ENCODE data around the gene RHOT2. TPM values are rescaled to one million over a fixed set of nuclear protein-coding genes. Genes with fewer than 3 reads are reported as not detected.

RHOT2 gene
- total and polyA plus RNA-seq, 2 donors (not counting 3 experiments of a cell fraction or from before 2014, with no cell fraction given), result 106 to 139 TPM

- peak overlapping the region; percentile 35 for H3K9ac ChIP-seq (replicated peaks; ENCODE audit: extremely low read depth, insufficient read depth, low read length)
- TF ChIP-seq POLR2AphosphoS5 (IDR thresholded peaks at IDR 0.05; ENCODE audit: insufficient read depth, low read depth, low read length), result peak; percentile 16
- TF ChIP-seq FOS (IDR thresholded peaks at IDR 0.05; ENCODE audit: borderline replicate concordance, insufficient read depth, low read length), result no peak
- TF ChIP-seq JUN (IDR thresholded peaks at IDR 0.05; ENCODE audit: borderline replicate concordance, insufficient read depth, insufficient read length, low read depth), result no peak
- TF ChIP-seq CTCF (IDR thresholded peaks at IDR 0.05; ENCODE audit: extremely low read depth in 1 of 2, insufficient read depth in 1 of 2, low read depth in 1 of 2, low read length in 2 of 2), result peak in 1 of 2 donors; percentile 12
- H3K4me1 ChIP-seq (ENCODE audit: control insufficient read depth, extremely low read depth, insufficient read depth, low read length), result peaks cover 19% of the 10 kb centered on the region
- no peak for DNase-seq (ENCODE audit: low read depth, low spot score)
- dilution Hi-C loops (cut with MboI; ENCODE audit: extremely low pct_ligation_motif_present, low sequenced_read_pairs), result no loop called here
- no peaks in the 10 kb centered on the region for H3K9me3 ChIP-seq (replicated peaks; ENCODE audit: control insufficient read depth, insufficient read depth, low read length)
- H3K27ac ChIP-seq (ENCODE audit: insufficient read depth, low read depth, low read length), result no peak overlapping the region
- H3K36me3 ChIP-seq (ENCODE audit: control insufficient read depth in 2 of 2, extremely low read depth in 1 of 2, insufficient read depth in 2 of 2, low read length in 2 of 2), result no peaks in the 10 kb centered on the region
- H2AFZ ChIP-seq (ENCODE audit: low read depth, low read length), result peak overlapping the region; percentile 82
- no peak for FAIRE-seq
- intact Hi-C loops (cut with micrococcal nuclease), result no loop called here
- no peaks in the 10 kb centered on the region for H3K27me3 ChIP-seq (ENCODE audit: control insufficient read depth in 2 of 2, insufficient read depth in 2 of 2, low read length in 2 of 2)
- H3K79me2 ChIP-seq (ENCODE audit: control insufficient read depth, insufficient read depth, low read length), result no peaks in the 10 kb centered on the region
- H3K9me1 ChIP-seq (replicated peaks; ENCODE audit: control insufficient read depth, extremely low read depth, insufficient read depth, low read length), result no peaks in the 10 kb centered on the region
- POLR2A ChIA-PET, result no interaction called here
- peak overlapping the region; percentile 58 for H3K4me2 ChIP-seq (ENCODE audit: insufficient read depth, low read length)
- BruUV-seq (replicated peaks), result no TSS peak
- CTCF ChIA-PET, result interaction anchor here (0.7 to 2.6 kb wide), 10 partner anchors 8 to 337 kb away, joined by 3 to 17 read pairs (median 4); partner anchors contain the start of genes CHTF18, CIAO3, RPUSD1 and WDR24
- no peaks in the 10 kb centered on the region for H4K20me1 ChIP-seq (replicated peaks; ENCODE audit: control insufficient read depth, extremely low read depth, insufficient read depth, low read length)
- H3K4me3 ChIP-seq (replicated peaks in 1 of 3; ENCODE audit: insufficient read depth in 1 of 3, low read depth in 1 of 3, low read length in 3 of 3), result peak overlapping the region; percentile 49 to 56 (median 55)
These were observed 52.0 kb downstream of the RHOT2 start for GRCh38 chr16:719815-720446.

Measured in endothelial cell of umbilical vein (primary cell).